ENCODE measurements around the gene TPGS1.

DNA sequence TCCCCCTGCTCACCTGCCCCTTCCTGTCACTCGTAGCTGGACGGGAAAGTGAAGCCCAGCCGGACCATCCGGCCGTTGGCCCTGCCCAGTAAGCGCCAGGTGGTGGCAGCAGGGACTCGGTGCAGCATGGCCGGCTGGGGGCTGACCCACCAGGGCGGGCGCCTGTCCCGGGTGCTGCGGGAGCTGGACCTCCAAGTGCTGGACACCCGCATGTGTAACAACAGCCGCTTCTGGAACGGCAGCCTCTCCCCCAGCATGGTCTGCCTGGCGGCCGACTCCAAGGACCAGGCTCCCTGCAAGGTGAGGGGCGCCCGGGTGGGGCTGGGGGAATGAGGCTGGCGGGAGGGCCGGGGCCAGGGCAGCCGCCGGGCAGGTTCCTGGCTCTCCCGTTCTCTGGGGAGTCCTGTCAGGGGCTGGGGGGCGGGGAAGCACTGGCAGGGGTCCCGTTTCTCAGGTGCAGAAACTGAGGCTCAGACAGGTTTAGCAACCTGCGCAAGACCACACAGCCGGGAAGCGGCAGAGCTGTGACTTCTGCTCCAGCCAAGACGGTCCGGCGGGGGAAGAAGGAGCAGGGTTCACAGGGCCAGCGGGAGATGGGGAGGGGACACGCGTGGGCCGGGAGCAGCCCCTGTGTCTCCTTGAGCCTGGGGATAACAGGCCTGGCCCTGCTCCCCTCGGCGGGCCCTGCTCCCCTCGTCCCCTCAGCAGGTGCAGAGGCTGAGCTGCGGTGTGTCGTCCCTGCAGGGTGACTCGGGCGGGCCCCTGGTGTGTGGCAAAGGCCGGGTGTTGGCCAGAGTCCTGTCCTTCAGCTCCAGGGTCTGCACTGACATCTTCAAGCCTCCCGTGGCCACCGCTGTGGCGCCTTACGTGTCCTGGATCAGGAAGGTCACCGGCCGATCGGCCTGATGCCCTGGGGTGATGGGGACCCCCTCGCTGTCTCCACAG is 41.9 kb downstream of the TPGS1 start:
- no peak for TF ChIP-seq POLR2A (IDR thresholded peaks at IDR 0.05)
- TF ChIP-seq, protein P1, sequence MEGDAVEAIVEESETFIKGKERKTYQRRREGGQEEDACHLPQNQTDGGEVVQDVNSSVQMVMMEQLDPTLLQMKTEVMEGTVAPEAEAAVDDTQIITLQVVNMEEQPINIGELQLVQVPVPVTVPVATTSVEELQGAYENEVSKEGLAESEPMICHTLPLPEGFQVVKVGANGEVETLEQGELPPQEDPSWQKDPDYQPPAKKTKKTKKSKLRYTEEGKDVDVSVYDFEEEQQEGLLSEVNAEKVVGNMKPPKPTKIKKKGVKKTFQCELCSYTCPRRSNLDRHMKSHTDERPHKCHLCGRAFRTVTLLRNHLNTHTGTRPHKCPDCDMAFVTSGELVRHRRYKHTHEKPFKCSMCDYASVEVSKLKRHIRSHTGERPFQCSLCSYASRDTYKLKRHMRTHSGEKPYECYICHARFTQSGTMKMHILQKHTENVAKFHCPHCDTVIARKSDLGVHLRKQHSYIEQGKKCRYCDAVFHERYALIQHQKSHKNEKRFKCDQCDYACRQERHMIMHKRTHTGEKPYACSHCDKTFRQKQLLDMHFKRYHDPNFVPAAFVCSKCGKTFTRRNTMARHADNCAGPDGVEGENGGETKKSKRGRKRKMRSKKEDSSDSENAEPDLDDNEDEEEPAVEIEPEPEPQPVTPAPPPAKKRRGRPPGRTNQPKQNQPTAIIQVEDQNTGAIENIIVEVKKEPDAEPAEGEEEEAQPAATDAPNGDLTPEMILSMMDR (IDR thresholded peaks at IDR 0.05 in 4 of 5, conservative IDR thresholded peaks at IDR 0.05 in 1 of 5) = no peak

Data from gastrocnemius medialis (tissue), 4 donors.